Testis (tissue), 3 donors: ENCODE results near the gene GALNT14. TPM values are rescaled to one million over a fixed set of nuclear protein-coding genes. Genes with fewer than 3 reads are reported as not detected.

Source experiments
- DNase-seq: peaks from one replicate; pipeline ENCODE4 v3.0.0-alpha.2; 2019
- H3K27ac ChIP-seq, 2 donors: fragments of 200-600 bp; sonication (generic); one replicate each; pipeline ENCODE4 v1.5.1; 2019
- H3K27me3 ChIP-seq: fragments of 200-600 bp; sonication (generic); one replicate; pipeline ENCODE4 v1.5.1; 2019
- H3K36me3 ChIP-seq: fragments of 200-600 bp; sonication (generic); one replicate; pipeline ENCODE4 v1.5.1; 2017; ENCODE audit warnings: low read depth; ENCODE audit errors: missing control alignments
- H3K4me1 ChIP-seq: fragments of 200-600 bp; sonication (generic); one replicate; pipeline ENCODE4 v1.5.1; 2019
- H3K4me3 ChIP-seq, 2 donors: fragments of 200-600 bp; sonication (generic); one replicate each; pipeline ENCODE4 v1.5.1; 2017 to 2019
- H3K9me3 ChIP-seq: fragments of 200-600 bp; sonication (generic); one replicate; pipeline ENCODE4 v1.5.1; 2017
- POLR2A ChIP-seq: fragments of 450-650 bp; IDR thresholded peaks from one replicate; pipeline ENCODE4 v1.6.1; 2017; ENCODE audit warnings: antibody characterized with exemption, mild to moderate bottlenecking, moderate library complexity
- WGBS, 2 donors: methylation state at CpG; one replicate each; pipeline ENCODE4 v1.1.5; 2018; 5-methylcytosine and 5-hydroxymethylcytosine counted together
- intact Hi-C: fragments of 100-400 bp; cut with DNase I; formaldehyde crosslinking; loops from one replicate; pipeline ENCODE4 v1.15.1; 2023; ENCODE audit warnings: low total_unique reads
- polyA plus RNA-seq: library from polyadenylated mRNA; stranded (reverse); fragments of 350-450 nt; fragmentation: Illumina TruSeq; extraction: RNeasy Lipid Tissue Mini Kit (QIAGEN cat#74804); gene quantifications from one replicate; pipeline ENCODE4 v1.2.3, GENCODE V29; 2014; ENCODE audit warnings: low read depth, low replicate concordance; ENCODE audit not compliant: insufficient read depth
- total RNA-seq, 2 donors: library from RNA; depleted of rRNA; stranded (reverse); fragments of >200 nt; gene quantifications; one replicate each; pipeline ENCODE4 v1.2.3, GENCODE V29; 2016
- TF ChIP-seq, protein P1 (sequence below), 3 experiments: fragments of 450-650 bp in 2 of 3; fragments of 200-600 bp in 1 of 3; sonication (generic) in 1 of 3; IDR thresholded peaks; one replicate each; pipeline ENCODE4 v1.5.1; 2016 to 2019; ENCODE audit warnings: antibody characterized with exemption in 3 of 3, mild to moderate bottlenecking in 2 of 3, moderate library complexity in 1 of 3

The GALNT14 gene
- total and polyA plus RNA-seq, 3 donors from 2014 or later: 6.9 to 31.5 (median 11.6) TPM

DNA sequence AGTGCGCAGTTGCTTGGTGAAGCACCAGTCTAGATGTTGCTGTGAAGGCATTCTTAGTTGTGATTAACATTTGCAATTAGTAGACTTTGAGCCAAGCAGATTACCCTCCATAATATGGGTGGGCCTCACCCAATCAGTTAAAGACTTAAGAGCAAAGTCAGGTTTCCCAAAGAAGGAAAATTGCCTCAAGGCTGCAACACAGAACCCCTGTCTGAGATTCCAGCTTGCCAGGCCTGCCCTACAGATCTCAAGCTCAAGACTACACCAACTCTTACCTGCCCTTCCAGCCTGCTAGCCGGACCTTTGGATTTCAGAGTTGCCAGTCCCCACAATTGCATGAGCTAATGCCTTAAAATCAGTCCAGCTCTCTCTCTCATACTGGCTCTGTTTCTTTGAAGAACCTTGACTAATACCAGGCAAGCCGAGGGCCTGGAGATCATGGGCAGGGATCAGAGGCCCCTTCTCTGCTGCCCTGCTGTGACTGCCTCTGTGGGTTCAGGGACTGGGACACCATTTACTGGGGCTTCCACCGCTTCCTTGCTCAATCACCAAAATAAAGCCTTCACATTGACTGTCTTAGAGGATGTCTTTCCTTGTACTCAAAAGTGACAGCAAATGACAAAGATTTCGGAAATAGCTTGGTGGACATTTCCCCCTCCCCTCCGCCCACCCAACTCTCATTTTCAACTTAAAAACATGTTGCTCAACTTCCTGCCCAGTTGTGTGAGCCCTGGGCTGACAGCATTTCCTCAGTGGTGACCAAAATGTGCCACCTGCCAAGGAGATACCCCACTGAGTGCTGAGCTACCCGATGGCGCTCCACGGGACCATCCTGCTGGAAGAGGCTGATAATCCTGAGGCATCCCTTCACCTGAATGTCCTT lies 86.7 kb downstream of the GALNT14 start:
- Histone ChIP-seq H3K4me1 (peaks cover 11% of the 10 kb centered on the region), H3K9me3 (no peaks in the 10 kb centered on the region), H3K4me3 (no peak overlapping the region), H3K36me3 (no peaks in the 10 kb centered on the region), H3K27me3 (no peaks in the 10 kb centered on the region), H3K27ac (no peak overlapping the region)
- no peak for TF ChIP-seq POLR2A
- TF ChIP-seq, protein P1, sequence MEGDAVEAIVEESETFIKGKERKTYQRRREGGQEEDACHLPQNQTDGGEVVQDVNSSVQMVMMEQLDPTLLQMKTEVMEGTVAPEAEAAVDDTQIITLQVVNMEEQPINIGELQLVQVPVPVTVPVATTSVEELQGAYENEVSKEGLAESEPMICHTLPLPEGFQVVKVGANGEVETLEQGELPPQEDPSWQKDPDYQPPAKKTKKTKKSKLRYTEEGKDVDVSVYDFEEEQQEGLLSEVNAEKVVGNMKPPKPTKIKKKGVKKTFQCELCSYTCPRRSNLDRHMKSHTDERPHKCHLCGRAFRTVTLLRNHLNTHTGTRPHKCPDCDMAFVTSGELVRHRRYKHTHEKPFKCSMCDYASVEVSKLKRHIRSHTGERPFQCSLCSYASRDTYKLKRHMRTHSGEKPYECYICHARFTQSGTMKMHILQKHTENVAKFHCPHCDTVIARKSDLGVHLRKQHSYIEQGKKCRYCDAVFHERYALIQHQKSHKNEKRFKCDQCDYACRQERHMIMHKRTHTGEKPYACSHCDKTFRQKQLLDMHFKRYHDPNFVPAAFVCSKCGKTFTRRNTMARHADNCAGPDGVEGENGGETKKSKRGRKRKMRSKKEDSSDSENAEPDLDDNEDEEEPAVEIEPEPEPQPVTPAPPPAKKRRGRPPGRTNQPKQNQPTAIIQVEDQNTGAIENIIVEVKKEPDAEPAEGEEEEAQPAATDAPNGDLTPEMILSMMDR (IDR thresholded peaks at IDR 0.05): no peak
- 90 to 91% methylated on average over 9 of the region's 9 CpGs for WGBS, 2 donors
- DNase-seq: no peak
- intact Hi-C loops: no loop called here

DNA sequence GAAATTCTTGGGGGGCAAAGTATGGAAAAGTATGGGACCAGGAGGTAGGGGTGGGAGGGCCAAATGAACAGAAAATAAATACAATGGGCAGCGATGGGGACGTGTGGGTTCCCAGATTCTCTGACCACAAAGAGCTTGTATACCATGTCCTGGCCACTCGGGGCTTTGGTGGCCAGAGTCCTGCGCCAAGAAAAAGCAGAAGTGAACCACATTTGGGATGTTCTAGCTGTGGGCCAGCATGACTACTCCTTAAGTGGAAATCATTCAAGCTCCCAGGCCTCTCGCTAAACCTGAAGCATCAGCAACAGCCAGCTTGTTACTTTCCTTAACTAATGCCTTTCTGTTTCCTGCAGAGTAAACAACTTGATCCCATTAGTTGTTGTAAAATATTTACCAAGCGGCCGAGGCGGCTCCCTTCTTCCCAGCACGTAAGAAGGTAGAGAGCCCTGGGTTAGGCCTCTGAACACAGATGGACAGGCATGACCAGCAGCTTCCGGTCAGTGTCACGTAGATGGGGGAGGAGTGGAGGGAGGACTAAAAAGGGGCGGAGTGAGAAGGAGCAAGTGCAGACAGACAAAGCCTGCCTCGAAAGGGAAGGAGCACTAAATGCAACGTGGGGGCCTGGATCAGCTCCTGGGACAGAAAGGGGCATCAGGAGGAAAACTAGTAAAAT lies 88.2 kb downstream of the GALNT14 start:
- Histone ChIP-seq H3K27me3 (no peaks in the 10 kb centered on the region), H3K4me1 (peaks cover 6% of the 10 kb centered on the region), H3K27ac (no peak overlapping the region), H3K36me3 (no peaks in the 10 kb centered on the region), H3K9me3 (no peaks in the 10 kb centered on the region), H3K4me3 (no peak overlapping the region)
- no peak for DNase-seq
- intact Hi-C loops: no loop called here
- WGBS, 2 donors: 73 to 82% methylated on average over 14 of the region's 14 CpGs
- TF ChIP-seq, protein P1 (IDR thresholded peaks at IDR 0.05): no peak
- TF ChIP-seq POLR2A: no peak

DNA sequence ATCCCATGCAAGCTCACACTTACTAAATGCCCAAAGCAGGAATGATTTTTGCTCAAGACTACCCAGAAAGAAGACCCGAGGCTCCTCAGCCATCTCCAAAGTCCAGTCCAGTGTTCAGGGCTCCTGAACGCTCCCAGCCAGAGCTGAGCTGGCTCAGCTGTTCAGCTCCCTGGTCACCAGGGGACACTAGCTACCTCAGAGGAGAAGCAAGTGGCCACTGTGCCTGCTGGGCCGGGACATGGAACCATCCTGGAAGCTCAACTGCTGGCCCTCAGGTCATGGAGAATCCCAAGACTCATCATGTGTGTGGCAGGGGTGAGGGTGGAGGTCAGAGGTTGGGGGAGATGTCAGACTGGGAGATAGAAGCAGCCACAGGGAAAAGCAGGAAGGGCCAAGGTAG lies 89.0 kb downstream of the GALNT14 start:
- no peak overlapping the region for H3K27ac ChIP-seq
- H3K4me3 ChIP-seq: no peak overlapping the region
- no peak for DNase-seq
- H3K9me3 ChIP-seq: no peaks in the 10 kb centered on the region
- H3K4me1 ChIP-seq: peaks cover 5% of the 10 kb centered on the region
- TF ChIP-seq POLR2A: no peak
- TF ChIP-seq, protein P1 (IDR thresholded peaks at IDR 0.05): no peak
- intact Hi-C loops: no loop called here
- 81 to 93% methylated on average over 2 to 3 of the region's 3 CpGs for WGBS, 2 donors
- H3K36me3 ChIP-seq: no peaks in the 10 kb centered on the region
- no peaks in the 10 kb centered on the region for H3K27me3 ChIP-seq

DNA sequence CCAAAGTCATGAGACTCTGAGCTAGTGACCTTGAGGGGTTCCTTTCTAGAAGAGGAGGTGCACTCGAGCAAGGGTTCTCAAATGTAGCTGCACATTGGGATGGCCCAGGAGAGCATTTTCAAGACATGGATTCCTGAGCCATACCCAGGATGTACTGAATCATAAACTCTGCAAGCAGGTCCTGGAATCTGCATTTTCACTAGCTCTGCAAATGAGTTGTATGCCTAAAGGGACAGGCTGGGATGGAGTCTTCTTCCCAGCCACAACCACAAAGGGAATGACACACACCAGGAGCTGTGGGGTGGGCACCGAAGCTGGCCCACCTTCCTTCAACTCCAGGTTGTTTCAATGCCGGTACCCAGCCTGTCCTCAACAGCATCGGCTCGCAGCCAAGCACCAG lies 90.6 kb downstream of the GALNT14 start:
- DNase-seq: no peak
- WGBS, 2 donors: 74 to 81% methylated on average over 4 to 5 of the region's 5 CpGs
- no peak for TF ChIP-seq POLR2A
- TF ChIP-seq, protein P1 (IDR thresholded peaks at IDR 0.05): no peak
- Histone ChIP-seq H3K4me1 (no peaks in the 10 kb centered on the region), H3K9me3 (no peaks in the 10 kb centered on the region), H3K27me3 (no peaks in the 10 kb centered on the region), H3K27ac (no peak overlapping the region), H3K36me3 (no peaks in the 10 kb centered on the region), H3K4me3 (no peak overlapping the region)
- intact Hi-C loops: no loop called here
